NAMALWA (cell line): ENCODE data around the gene EIF2B5.
A peak's percentile ranks its signal among the peaks of the same experiment; 100 is the strongest.
"Not testable (repeated sequence)": the region's sequence is repeated elsewhere in the genome, so short reads cannot be mapped to it uniquely, and the experiment has no call there.

Experiments used
- DNase-seq: peaks from one replicate; pipeline ENCODE4 v3.0.0-alpha.2; 2015; ENCODE audit warnings: low spot score

The EIF2B5 gene

GRCh38 chr3:184135149-184135910 is at the start of gene EIF2B5:
Gene EIF2B5, plus strand, starts transcription at chr3:184135358. Its CDS starts 28 bp downstream, at chr3:184135386.
- peak; percentile 92 for DNase-seq

DNA sequence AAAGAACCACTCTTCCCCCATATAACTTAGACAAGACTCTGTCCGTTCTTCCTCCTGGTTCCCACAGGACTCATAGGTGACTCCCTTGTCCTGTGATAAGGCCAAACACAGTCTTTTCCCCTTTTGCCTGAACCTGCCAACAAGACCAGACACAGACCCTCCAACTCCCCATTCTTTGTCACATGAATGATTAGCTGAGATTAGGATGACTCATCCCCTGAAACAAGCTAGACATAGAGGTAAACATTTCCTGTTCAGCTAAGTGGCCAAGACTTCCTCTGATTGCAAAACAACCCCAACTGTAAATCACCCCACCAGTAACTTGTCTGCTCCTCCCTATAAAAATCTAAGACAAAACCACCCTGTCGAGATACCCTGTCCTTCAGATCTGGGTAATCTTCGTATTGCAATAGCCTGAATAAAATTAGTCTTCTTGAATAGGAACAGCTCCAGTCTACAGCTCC is 49.7 kb upstream of the EIF2B5 start:
- no peak for DNase-seq

DNA sequence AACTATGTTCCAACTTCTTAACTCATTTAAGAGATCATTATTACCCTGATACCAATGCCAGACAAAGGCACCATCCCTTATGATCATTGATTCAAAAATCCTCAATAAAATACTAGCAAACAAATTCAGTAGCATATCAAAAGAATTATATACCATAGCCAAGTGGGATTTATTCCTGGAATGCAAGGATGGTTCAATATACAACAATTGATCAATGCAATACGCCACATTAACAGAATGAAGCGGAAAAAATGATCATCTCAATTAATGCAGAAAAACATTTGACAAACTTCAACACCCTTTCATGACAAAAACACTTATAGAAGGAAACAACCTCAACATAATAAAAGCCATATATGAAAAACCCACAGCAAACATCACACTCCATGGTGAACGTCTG is 43.0 kb upstream of the EIF2B5 start:
- DNase-seq: no peak

- DNase-seq: no peak
Observed at GRCh38 chr3:184096811-184097383, 38.3 kb upstream of the EIF2B5 start, which contains the start of gene HTR3E. Gene HTR3E, plus strand, starts transcription at chr3:184097064. Its CDS starts 466 bp downstream, at chr3:184097530.

- DNase-seq: no peak
Observed at GRCh38 chr3:184097556-184097955, 37.6 kb upstream of the EIF2B5 start.

GRCh38 chr3:184099806-184100686 is 35.1 kb upstream of the EIF2B5 start:
- DNase-seq: no peak

DNA sequence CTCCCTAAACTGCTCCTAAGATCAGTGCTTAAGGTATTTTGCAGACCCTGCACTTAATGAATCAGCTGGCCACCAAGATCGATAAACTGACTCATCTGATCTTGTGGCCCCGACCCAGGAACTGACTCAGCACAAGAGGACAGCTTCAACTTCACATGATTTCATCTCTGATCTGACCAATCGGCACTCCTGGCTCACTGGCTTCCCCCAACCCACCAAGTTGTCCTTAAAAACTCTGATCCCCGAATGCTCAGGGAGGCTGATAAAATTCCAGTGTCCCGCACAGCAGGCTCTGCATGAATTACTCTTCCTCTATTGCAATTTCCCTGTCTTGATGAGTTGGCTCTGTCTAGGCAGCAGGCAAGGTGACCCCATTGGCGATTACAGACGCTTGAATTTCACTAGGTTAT is 24.8 kb upstream of the EIF2B5 start:
- no peak for DNase-seq

GRCh38 chr3:184116017-184116416 is 19.1 kb upstream of the EIF2B5 start:
- DNase-seq: no peak

DNA sequence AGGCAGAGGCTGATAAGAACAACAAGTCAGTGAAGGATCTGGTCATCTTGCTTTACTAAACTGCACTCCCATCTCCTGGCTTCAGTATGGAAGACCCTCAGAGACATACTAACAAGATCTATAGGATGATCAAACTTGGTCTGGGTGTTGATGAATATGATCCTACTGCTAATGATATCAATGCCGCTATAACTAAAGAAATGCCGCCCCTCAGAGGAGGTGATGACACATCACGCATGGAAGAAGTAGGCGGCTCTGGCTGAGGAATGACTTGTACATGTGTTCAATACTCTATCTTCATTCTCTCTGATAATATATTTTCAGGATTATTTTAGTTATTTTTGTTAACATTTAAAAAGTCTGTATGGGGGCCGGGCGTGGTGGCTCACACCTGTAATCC is 17.5 kb upstream of the EIF2B5 start:
- no peak for DNase-seq

DNA sequence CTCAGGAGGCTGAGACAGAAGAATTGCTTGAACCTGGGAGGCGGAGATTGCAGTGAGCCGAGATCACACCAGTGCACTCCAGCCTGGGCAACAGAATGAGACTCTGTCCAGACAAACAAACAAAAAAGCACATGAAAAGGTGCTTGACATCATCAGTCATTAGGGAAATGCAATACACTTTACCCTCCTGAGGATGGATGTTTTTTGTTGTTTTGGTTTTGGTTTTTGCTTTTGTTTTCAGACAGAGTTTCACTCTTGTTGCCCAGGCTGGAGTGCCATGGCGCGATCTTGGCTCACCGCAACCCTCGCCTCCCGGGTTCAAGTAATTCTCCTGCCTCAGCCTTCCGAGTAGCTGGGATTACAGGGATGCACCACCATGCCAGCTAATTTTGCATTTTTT is 14.1 kb upstream of the EIF2B5 start:
- DNase-seq: not testable (repeated sequence)

- DNase-seq: no peak
Observed at GRCh38 chr3:184126006-184126405, 9.2 kb upstream of the EIF2B5 start.

- peak; percentile 38 for DNase-seq
Observed at GRCh38 chr3:184129012-184129411, 6.1 kb upstream of the EIF2B5 start.

DNA sequence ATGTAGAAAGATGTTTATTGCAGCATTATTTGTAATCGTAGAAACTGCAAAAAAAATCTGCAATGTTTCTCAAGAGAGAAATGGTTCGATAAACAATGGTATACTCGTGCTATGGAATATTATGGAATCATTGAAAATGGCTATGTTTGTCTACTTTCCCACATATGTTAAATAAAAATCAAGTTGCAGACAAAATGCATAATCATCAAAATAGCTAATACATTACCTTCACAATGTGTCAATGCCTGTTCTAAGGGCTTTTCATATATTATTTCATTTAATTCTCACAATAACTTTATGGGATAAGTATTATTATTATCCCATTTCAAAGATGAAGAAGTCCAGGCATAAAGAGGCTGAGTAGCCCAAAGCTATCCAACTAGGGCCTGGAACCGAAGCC is 2.2 kb upstream of the EIF2B5 start:
- no peak for DNase-seq

GRCh38 chr3:184133840-184134745 is 1.1 kb upstream of the EIF2B5 start:
- DNase-seq: peak; percentile 55

GRCh38 chr3:184134746-184135148 is 411 bp upstream of the EIF2B5 start:
- DNase-seq: peak; percentile 53

GRCh38 chr3:184135911-184136260 is 728 bp downstream of the EIF2B5 start:
- DNase-seq: peak; percentile 61

GRCh38 chr3:184140436-184140835 is 5.3 kb downstream of the EIF2B5 start:
- DNase-seq: no peak

DNA sequence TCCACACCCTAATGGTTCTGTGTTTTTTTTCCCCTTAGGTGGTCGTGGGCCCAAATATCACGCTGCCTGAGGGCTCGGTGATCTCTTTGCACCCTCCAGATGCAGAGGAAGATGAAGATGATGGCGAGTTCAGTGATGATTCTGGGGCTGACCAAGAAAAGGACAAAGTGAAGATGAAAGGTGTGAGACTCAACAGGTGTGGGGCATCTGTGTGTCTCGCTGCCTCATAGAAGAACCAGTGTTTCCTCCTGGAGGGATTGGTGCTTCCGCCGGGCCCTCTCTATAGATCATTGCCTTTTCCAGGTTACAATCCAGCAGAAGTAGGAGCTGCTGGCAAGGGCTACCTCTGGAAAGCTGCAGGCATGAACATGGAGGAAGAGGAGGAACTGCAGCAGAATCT is 7.0 kb downstream of the EIF2B5 start:
- DNase-seq: no peak

- no peak for DNase-seq
Observed at GRCh38 chr3:184143327-184143726, 8.2 kb downstream of the EIF2B5 start.

DNA sequence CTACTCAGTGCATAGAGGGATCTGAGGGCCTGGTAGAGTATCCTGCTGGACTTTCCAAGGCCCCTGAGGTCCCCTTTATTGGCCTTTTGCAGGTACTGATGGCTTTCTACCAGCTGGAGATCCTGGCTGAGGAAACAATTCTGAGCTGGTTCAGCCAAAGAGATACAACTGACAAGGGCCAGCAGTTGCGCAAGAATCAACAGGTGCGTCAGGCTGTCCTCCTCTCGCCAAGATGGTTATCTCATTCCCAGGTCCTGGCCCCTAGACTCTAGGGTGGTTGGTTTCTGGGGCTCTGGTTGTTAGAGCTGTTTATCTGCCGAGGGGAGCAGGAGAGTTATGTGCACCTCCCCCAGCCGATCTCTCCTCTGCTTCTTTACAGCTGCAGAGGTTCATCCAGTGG is 9.3 kb downstream of the EIF2B5 start:
- no peak for DNase-seq

DNA sequence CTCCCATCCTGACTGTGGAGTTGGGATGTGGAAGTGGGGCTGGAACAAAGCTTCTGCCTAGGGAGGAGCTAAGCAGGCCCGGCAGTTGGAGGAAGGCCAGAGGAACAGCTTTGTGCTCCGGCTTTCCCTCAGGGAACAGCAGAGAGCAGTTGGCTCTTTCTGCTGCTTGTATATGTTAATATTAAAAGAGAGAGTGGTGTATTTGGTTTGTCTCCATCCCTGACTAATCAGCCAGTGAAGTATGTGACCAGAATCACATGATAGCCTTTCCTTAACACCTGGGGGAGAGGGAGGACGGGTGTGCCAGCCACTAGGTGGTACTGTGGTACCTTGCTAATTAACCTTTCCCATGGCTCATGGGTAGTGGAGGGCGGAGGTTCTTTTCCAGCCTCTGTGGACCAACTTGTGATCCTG is 10.0 kb downstream of the EIF2B5 start:
- peak; percentile 46 for DNase-seq
